ENCODE data around the gene SPAST. TPM values are rescaled to one million over a fixed set of nuclear protein-coding genes. Genes with fewer than 3 reads are reported as not detected.

SPAST gene
- total RNA-seq, 1 experiment from 2014 or later: 32.8 TPM

DNA sequence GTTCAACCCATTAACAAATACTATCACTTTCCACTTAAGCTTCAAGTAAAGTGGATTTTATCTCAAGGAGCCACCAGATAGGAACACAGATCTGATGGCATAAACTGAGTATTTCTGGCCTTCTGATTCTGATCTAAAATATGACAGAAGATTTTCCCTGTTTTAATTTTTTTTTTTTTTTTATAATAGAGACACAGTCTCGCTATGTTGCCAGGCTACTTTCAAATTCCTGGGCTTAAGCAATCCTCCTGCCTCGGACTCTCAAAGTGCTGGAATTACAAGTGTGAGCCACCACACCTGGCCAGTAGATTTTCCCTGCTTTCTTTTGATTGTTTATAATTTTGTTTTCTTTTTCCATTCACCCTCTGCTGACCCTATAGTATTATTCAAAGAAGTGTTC, 65.7 kb downstream of the SPAST start:
- Mint-ChIP-seq H3K9me3 (no peaks in the 10 kb centered on the region), H3K27me3 (ENCODE audit: low read depth) (no peaks in the 10 kb centered on the region), H3K36me3 (ENCODE audit: insufficient read depth in 1 of 3, low read depth in 3 of 3) (peaks cover 2 to 22% (median 16%) of the 10 kb centered on the region in 3 experiments; a peak in 5 of 7 replicates), H3K4me1 (no peaks in the 10 kb centered on the region), H3K27ac (no peak overlapping the region), H3K4me3 (no peak overlapping the region)
- H3K27me3 ChIP-seq (ENCODE audit: insufficient read depth, low read length): no peaks in the 10 kb centered on the region
- no peaks in the 10 kb centered on the region for H3K4me1 ChIP-seq (ENCODE audit: insufficient read depth, low read length)
- H2BK15ac ChIP-seq (ENCODE audit: low read depth, low read length): no peak overlapping the region
- no peak overlapping the region for H3K4me2 ChIP-seq (ENCODE audit: insufficient read depth, insufficient read length, low read length)
- H3K4ac ChIP-seq (ENCODE audit: low read depth, low read length): no peak overlapping the region
- H3K9me3 ChIP-seq (ENCODE audit: control insufficient read depth, low read depth, low read length): no peaks in the 10 kb centered on the region
- DNase-seq: no peak
- no peak overlapping the region for H3K27ac ChIP-seq (ENCODE audit: insufficient read length, low read depth, low read length)
- H3K18ac ChIP-seq (ENCODE audit: insufficient read length, low read depth, low read length): no peak overlapping the region
- H3K56ac ChIP-seq (ENCODE audit: insufficient read length, low read depth, low read length): no peak overlapping the region
- WGBS (ENCODE audit: extremely low coverage, insufficient read length, low lambda C conversion rate): no CpG with 5 or more reads among the region's 2 CpGs
- TF ChIP-seq, protein P1, sequence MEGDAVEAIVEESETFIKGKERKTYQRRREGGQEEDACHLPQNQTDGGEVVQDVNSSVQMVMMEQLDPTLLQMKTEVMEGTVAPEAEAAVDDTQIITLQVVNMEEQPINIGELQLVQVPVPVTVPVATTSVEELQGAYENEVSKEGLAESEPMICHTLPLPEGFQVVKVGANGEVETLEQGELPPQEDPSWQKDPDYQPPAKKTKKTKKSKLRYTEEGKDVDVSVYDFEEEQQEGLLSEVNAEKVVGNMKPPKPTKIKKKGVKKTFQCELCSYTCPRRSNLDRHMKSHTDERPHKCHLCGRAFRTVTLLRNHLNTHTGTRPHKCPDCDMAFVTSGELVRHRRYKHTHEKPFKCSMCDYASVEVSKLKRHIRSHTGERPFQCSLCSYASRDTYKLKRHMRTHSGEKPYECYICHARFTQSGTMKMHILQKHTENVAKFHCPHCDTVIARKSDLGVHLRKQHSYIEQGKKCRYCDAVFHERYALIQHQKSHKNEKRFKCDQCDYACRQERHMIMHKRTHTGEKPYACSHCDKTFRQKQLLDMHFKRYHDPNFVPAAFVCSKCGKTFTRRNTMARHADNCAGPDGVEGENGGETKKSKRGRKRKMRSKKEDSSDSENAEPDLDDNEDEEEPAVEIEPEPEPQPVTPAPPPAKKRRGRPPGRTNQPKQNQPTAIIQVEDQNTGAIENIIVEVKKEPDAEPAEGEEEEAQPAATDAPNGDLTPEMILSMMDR (conservative IDR thresholded peaks at IDR 0.05): no peak
- no peak overlapping the region for H2AK5ac ChIP-seq (ENCODE audit: insufficient read length, low read length)
- H3K79me2 ChIP-seq (ENCODE audit: insufficient read depth, low read length): no peaks in the 10 kb centered on the region
- H2BK12ac ChIP-seq (ENCODE audit: insufficient read length, low read depth, low read length): no peak overlapping the region
- H2BK120ac ChIP-seq (ENCODE audit: low read depth, low read length, poor library complexity, severe bottlenecking): no peak overlapping the region
- H3K79me1 ChIP-seq (ENCODE audit: insufficient read depth, low read depth, low read length, poor library complexity, severe bottlenecking): no peaks in the 10 kb centered on the region
- H2AFZ ChIP-seq (ENCODE audit: low read length): no peak overlapping the region
- H3K23ac ChIP-seq (ENCODE audit: insufficient read length, low read depth, low read length): no peak overlapping the region
- H3K14ac ChIP-seq (ENCODE audit: insufficient read depth, low read length): no peak overlapping the region
- no peak overlapping the region for H2BK5ac ChIP-seq (ENCODE audit: insufficient read length, low read length)
- H4K20me1 ChIP-seq (ENCODE audit: control insufficient read depth, insufficient read depth, insufficient read length): no peaks in the 10 kb centered on the region
- no peaks in the 10 kb centered on the region for H3K23me2 ChIP-seq (ENCODE audit: insufficient read length, low read depth, low read length, poor library complexity, severe bottlenecking)
- no peak overlapping the region for H4K8ac ChIP-seq (replicated peaks; ENCODE audit: insufficient read length, low read depth, low read length)
- H4K5ac ChIP-seq (ENCODE audit: insufficient read length, low read depth, low read length): no peak overlapping the region
- H3T11ph ChIP-seq (ENCODE audit: low read length): no peak overlapping the region
- H4K91ac ChIP-seq (ENCODE audit: insufficient read length, low read depth, low read length): no peak overlapping the region
- H3K9ac ChIP-seq (ENCODE audit: extremely low read depth, insufficient read length, low read length): no peak overlapping the region
- no peak overlapping the region for H2BK20ac ChIP-seq (ENCODE audit: low read depth, low read length, poor library complexity, severe bottlenecking)

Data from H9 (cell line).